ENCODE data around the gene NEDD4L.

GRCh38 chr18:58255701-58256311, 211.8 kb downstream of the NEDD4L start:
- TF ChIP-seq CTCF (IDR thresholded peaks at IDR 0.05) (no peak), POLR2A (IDR thresholded peaks at IDR 0.05) (no peak)

Data from testis (tissue), 2 donors.